HG03097 (cell line): ENCODE measurements around the gene KIF26B.

ENCODE experiments used
- ATAC-seq: cut with Tn5 transposase; IDR thresholded peaks from one replicate; pipeline ENCODE4 v1.9.1; 2021; ENCODE audit not compliant: unreplicated experiment, low FRiP score

Gene KIF26B

GRCh38 chr1:245234217-245235081 is 79.7 kb downstream of the KIF26B start:
- ATAC-seq = no peak

- ATAC-seq = no peak
These were observed 80.4 kb downstream of the KIF26B start for GRCh38 chr1:245235156-245235555.

- ATAC-seq = no peak
These were observed 85.9 kb downstream of the KIF26B start for GRCh38 chr1:245240648-245241165.

GRCh38 chr1:245241526-245242130 is 86.8 kb downstream of the KIF26B start:
- no peak for ATAC-seq

- no peak for ATAC-seq
These were observed 88.2 kb downstream of the KIF26B start for GRCh38 chr1:245242989-245243388.

- no peak for ATAC-seq
These were observed 90.4 kb downstream of the KIF26B start for GRCh38 chr1:245245021-245245667.

- no peak for ATAC-seq
These were observed 91.6 kb downstream of the KIF26B start for GRCh38 chr1:245246433-245246832.

- ATAC-seq = no peak
These were observed 92.6 kb downstream of the KIF26B start for GRCh38 chr1:245247356-245247755.

- ATAC-seq = no peak
These were observed 93.0 kb downstream of the KIF26B start for GRCh38 chr1:245247801-245248200.

- no peak for ATAC-seq
These were observed 93.5 kb downstream of the KIF26B start for GRCh38 chr1:245248231-245248731.

- no peak for ATAC-seq
These were observed 101.0 kb downstream of the KIF26B start for GRCh38 chr1:245255783-245256182.

GRCh38 chr1:245256528-245256927 is 101.7 kb downstream of the KIF26B start:
- ATAC-seq = no peak

- ATAC-seq = no peak
These were observed 103.6 kb downstream of the KIF26B start for GRCh38 chr1:245258271-245258920.

- no peak for ATAC-seq
These were observed 105.5 kb downstream of the KIF26B start for GRCh38 chr1:245260110-245260882.

- ATAC-seq = no peak
These were observed 106.1 kb downstream of the KIF26B start for GRCh38 chr1:245260883-245261282.

GRCh38 chr1:245261786-245262185 is 107.0 kb downstream of the KIF26B start:
- no peak for ATAC-seq

- ATAC-seq = no peak
These were observed 108.8 kb downstream of the KIF26B start for GRCh38 chr1:245263529-245264095.

- no peak for ATAC-seq
These were observed 109.4 kb downstream of the KIF26B start for GRCh38 chr1:245264226-245264625.

GRCh38 chr1:245266105-245266504 is 111.3 kb downstream of the KIF26B start:
- ATAC-seq = no peak

GRCh38 chr1:245270063-245270462 is 115.3 kb downstream of the KIF26B start:
- ATAC-seq = no peak
